Right lung (tissue), 5 donors: ENCODE results near the gene FUZ. TPM values are rescaled to one million over a fixed set of nuclear protein-coding genes. Genes with fewer than 3 reads are reported as not detected.
A peak's percentile ranks its signal among the peaks of the same experiment; 100 is the strongest.

Source experiments
- DNase-seq, 2 donors: peaks; one replicate each; pipeline ENCODE4 v3.0.0-alpha.2; 2013
- polyA plus RNA-seq, 5 donors: library from polyadenylated mRNA; unstranded; fragments of 120-200 nt; gene quantifications; one replicate each; pipeline versions ENCODE4 v1.2.1 to v1.2.3, GENCODE V29; 2013; ENCODE audit warnings: inconsistent platforms in 1 of 5, low replicate concordance in 1 of 5; ENCODE audit not compliant: insufficient read length in 5 of 5, insufficient read depth in 1 of 5

Gene FUZ
- polyA plus RNA-seq, 5 donors, result 21.6 to 28.9 (median 27.2) TPM

- DNase-seq, result no peak
Observed at GRCh38 chr19:49853852-49854377, 40.8 kb upstream of the FUZ start.

DNA sequence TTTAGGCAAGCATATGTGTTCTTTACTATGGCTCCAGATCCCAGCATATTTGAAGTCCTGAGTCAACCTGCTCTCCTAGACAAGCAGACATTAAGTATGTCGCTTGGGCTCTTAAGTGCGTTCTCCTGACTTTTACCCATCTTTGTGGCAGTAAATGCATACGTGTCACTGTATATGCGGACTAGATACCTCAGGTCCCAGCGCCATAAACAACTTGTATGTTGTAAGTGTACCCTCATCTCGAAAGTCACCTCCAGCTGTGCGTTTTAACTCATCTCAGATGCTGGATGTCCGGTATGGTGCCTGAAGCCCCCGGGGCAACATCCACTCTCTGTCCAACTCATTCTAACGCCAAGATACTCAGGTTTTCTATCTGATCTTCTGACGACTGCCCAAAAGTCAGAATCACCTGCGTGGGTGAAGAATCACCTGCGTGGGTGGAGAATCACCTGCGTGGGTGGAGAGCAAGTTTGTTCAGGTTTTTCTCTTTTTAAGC is 39.6 kb upstream of the FUZ start:
- DNase-seq, result no peak

DNA sequence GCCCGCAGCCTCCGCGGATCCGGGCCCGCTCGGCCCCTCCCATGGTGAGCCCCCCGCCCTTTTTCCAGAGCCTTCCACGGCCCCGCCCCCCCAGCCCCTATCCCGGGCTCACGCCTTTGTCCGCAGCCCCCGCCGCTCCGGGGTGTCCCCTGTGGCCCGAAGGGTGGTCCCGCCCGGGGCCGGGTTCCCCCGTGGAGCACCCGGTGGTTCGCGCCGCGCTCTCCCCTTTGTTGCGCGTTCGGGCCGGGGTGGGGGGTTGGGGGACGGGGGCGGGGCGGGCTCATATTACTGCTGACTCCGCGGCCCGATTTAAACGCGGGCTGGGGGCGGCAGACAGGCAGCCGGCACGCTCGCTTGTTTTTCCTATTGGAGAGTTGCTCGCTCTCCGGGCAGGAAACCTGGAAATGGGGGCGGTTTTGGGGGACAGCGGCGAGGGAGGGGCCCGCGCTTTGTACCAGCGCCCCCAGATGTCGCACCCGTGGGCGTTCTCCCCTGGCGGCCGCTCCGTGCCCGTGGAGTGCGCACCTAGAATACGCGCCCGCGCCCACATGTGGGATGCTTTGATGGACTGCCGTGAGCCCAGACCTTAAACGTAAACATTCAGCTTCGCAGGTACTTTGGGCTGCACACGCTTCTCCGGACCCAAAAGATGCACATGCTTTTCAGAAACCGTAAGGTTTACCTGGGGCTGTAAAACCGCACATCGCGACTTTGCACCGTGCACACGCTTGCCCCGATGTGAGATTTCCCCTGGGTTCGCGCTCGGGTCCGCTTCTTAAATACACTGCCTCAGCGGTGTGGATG is 38.6 kb upstream of the FUZ start:
- DNase-seq, result peak in 1 of 2 donors; percentile 60

GRCh38 chr19:49850487-49851342 is 37.6 kb upstream of the FUZ start, which contains the start of gene PTOV1:
TSS of gene PTOV1 (plus strand) at chr19:49851159.
- peak; percentile 89 for DNase-seq

GRCh38 chr19:49850221-49850486 is 37.1 kb upstream of the FUZ start:
- no peak for DNase-seq

DNA sequence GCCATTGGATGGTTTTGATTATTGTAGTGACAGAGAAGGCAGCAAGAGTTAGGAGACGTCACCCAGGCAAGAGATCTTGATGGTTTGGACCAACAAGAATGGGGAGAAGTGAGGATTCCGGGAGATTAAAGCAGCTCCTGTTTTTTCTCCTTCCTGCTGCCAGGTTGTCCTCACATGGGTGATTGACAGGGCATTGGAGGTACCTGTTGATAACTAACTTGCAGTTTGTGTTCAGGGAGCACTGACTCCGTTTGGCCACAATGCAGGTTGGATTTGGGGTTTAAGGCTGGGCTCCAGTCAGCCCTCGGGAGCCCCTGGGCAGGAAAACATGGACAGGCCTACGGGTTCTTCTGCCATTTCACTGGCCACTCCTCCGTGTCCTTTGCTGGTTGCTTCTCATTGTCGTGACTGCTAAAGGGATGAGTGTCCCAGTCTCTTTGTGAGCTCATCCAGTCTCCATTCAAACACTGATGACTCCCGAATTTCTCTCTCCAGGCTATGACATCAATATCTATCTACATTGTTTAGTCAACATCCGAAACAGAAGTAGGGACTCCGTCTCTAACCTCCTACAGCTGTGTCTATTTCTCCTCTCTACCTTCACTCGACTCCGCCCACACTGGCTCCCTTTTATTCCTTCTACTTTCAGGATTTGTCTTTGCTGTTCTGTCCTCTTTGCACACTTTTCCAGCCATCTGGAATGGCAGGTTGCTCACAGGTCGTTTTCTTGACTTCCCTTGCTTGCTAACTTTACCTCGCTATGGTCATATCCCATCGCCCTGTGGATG is 36.5 kb upstream of the FUZ start:
- DNase-seq, result no peak

GRCh38 chr19:49848938-49849337 is 35.8 kb upstream of the FUZ start:
- no peak for DNase-seq

GRCh38 chr19:49847731-49848696 is 34.9 kb upstream of the FUZ start:
- no peak for DNase-seq

GRCh38 chr19:49846408-49846807 is 33.3 kb upstream of the FUZ start:
- DNase-seq, result no peak

- no peak for DNase-seq
Observed at GRCh38 chr19:49845414-49845813, 32.3 kb upstream of the FUZ start.

DNA sequence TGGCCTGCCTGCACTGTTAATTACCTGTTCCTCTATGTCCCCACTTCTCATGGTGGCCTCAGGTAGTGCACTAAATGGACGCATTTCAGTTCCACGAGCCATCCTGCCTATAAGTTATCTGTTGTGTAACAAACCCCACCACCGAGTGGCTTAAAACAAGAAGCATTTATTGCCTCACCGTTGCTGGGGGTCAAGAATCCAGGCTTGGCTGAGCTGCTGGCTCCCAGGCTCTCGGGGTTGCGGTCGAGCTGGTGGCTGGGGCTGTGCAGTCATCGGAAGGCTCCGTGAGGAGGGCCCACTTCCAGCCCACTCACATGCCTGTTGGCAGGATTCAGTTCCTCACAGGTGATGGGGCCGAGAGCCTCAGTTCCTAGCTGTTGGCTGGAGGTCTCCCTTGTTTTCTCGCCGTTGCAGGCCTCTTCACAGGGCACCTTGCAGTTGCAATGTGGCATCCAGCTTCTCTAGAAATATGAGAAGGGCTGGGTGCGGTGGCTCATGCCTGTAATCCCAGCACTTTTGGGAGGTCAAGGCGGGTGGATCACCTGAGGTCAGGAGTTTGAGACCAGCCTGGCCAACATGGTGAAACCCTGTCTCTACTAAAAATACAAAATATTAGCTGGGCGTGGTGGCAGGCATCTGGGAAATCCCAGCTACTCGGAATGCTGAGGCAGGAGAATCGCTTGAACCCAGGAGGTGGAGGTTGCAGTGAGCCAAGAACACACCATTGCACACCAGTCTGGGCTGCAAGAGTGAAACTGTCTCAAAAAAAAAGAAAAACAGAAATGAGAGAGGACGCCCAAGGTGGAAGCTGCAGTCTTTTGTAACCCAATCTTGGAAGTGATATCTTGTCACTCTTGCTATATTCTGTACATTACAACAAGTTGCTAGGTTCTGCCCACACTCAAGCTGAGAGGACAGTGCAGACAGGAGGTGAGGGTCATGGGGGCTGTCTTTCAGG is 31.3 kb upstream of the FUZ start:
- DNase-seq, result no peak

DNA sequence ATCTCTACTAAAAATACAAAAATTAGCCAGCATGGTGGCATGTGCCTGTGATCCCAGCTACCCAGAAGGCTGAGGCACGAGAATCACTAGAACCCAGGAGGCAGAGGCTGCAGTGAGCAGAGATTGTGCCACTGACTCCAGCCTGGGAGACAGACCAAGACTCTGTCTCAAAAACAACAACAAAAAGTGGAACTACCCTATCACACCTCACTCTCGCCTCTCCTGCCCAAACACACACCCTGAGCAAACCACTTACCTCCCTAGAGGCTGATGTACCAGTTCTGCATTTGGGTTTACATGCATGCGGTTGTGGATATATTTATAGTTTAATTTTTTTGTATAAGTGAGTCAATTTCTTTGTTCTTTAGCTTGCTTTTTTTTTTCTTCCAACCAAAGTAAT is 30.2 kb upstream of the FUZ start:
- DNase-seq, result no peak

- no peak for DNase-seq
Observed at GRCh38 chr19:49840736-49841249, 27.7 kb upstream of the FUZ start.

- no peak for DNase-seq
Observed at GRCh38 chr19:49840321-49840720, 27.2 kb upstream of the FUZ start.

- DNase-seq, result no peak
Observed at GRCh38 chr19:49839713-49840112, 26.6 kb upstream of the FUZ start.

DNA sequence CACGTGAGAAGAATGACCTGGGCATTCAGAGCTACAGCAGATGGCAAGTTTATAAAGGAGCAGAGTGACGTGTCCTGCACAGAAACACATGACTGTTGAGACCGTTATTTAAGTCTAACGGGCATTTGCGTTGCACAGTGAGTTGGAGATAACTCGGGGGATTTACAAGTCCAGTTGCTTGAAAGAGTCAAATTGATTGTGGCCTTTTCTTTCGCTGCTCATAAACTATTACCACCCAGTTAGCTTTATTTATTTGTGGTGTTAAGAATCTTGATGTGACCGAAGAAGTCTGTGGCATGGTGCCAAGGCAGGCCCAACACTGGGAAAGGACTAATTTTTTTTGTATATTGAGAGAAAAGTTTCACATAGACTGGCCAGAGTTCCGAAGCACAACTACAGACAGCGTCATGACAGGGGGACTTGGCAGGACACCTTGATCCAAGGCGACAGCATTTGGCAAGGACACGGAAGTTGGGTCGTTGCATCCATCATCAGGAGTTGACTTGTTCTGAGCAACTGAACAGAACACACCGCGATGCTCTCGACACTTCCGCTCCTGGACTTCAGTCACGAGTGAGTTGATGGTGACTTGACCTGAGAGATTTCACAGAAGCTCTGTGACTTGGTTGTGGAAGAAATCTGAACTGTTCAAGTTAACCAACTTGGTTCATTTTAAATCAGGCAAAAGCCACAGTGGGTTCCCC is 25.9 kb upstream of the FUZ start:
- no peak for DNase-seq

DNA sequence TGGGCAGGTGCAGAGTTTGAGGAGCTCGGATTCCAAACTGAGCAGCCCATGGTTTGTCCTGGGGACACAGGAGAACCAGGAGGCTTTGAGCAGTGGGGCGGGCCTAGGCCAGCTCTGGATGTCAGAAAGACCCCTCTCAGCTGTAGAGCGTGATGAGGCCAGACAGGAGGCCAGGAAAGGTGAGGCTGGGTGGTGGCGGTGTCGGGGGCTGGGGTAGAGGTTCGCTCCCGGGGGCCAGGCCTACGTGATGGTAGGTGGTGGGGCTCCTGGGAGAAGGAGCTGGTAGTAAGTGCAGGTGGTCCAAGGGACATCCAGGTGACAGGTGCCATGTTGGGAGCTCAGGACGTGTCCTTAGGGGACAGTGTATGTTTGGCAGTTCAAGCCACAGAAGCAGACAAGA is 24.3 kb upstream of the FUZ start:
- DNase-seq, result no peak

DNA sequence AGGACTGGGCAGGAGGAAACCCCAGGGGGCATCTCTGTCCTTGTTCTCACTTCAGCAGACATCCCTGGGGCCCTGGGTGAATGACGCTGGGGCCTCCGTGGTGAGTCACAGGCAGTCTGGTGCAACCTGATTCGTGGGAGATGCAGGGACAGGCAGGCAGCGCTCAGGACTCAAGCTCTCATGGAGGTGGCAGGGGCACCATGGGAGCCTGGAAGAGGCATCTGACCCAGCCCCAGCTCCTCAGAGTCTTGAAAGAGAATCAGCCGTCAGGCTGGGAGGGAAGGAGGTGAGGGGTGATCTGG is 23.9 kb upstream of the FUZ start:
- no peak for DNase-seq
